Stimulated activated naive CD8-positive, alpha-beta T cell treated with anti-CD3 and anti-CD28 coated beads, Interleukin-15, Interleukin-2, amounts not matched to agents 100 ng/mL and 50 ng/mL, for 24 hours (primary cell): ENCODE results near the gene RNASEL.
A peak's percentile ranks its signal among the peaks of the same experiment; 100 is the strongest.

Source experiments
- H3K27ac Mint-ChIP-seq: one replicate; pipeline ENCODE4 v1.8.0; 2021; ENCODE audit warnings: mild to moderate bottlenecking, mixed read lengths
- H3K27me3 Mint-ChIP-seq: one replicate; pipeline ENCODE4 v1.8.0; 2021; ENCODE audit warnings: mixed read lengths
- H3K36me3 Mint-ChIP-seq: one replicate; pipeline ENCODE4 v1.8.0; 2021; ENCODE audit warnings: low read depth, mixed read lengths
- H3K4me1 Mint-ChIP-seq: one replicate; pipeline ENCODE4 v1.8.0; 2021; ENCODE audit warnings: low read depth, mixed read lengths
- H3K4me3 Mint-ChIP-seq: one replicate; pipeline ENCODE4 v1.8.0; 2021; ENCODE audit warnings: mild to moderate bottlenecking, mixed read lengths
- H3K9me3 Mint-ChIP-seq: one replicate; pipeline ENCODE4 v1.8.0; 2021; ENCODE audit warnings: mixed read lengths

Gene RNASEL

DNA sequence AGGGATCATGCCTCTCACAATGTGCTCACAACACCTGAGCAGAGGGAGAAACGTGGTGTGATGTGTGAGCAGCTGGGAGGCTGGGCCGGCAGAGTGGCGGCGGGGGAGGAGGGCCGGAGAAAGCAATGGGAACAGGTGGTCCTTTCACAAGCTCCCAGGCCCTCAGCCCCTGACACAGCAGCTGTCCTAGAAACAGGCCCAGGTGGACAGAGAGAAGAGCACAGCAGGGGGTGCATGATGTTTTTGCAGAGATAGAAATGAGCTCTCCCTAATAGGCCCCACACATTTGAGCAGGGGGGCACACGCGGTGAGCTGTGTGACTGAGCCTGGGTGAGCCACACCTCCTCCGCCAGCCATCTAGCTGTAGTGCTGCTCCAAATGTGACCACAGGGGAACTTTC, 22.7 kb upstream of the RNASEL start:
- peaks cover 57% of the 10 kb centered on the region for H3K27me3 Mint-ChIP-seq
- H3K4me3 Mint-ChIP-seq = no peak overlapping the region
- no peak overlapping the region for H3K27ac Mint-ChIP-seq
- peaks cover 86% of the 10 kb centered on the region for H3K4me1 Mint-ChIP-seq
- peaks cover 3% of the 10 kb centered on the region for H3K36me3 Mint-ChIP-seq
- no peaks in the 10 kb centered on the region for H3K9me3 Mint-ChIP-seq

DNA sequence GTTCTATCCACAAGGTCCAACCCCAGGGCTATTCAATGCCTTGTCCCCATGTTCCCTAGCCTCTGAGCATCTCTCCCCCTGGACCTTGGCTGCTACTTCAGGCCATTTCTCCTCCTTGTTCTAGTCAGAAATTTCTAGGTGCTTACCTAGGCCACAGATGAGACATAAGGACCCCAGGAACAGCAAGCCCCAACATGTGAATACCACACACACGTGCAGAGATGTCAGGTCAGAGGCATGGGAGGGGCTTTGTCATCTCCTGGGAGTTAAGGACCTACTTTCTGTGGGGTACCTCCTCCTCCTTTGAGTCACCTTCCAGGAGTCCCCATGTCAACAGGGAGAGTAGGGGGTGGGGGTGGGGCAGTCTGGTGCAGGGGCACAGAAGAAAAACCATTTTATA, 22.3 kb upstream of the RNASEL start:
- Mint-ChIP-seq H3K4me1 (peaks cover 84% of the 10 kb centered on the region), H3K4me3 (no peak overlapping the region), H3K27ac (no peak overlapping the region), H3K36me3 (peaks cover 3% of the 10 kb centered on the region), H3K27me3 (peaks cover 57% of the 10 kb centered on the region), H3K9me3 (no peaks in the 10 kb centered on the region)

DNA sequence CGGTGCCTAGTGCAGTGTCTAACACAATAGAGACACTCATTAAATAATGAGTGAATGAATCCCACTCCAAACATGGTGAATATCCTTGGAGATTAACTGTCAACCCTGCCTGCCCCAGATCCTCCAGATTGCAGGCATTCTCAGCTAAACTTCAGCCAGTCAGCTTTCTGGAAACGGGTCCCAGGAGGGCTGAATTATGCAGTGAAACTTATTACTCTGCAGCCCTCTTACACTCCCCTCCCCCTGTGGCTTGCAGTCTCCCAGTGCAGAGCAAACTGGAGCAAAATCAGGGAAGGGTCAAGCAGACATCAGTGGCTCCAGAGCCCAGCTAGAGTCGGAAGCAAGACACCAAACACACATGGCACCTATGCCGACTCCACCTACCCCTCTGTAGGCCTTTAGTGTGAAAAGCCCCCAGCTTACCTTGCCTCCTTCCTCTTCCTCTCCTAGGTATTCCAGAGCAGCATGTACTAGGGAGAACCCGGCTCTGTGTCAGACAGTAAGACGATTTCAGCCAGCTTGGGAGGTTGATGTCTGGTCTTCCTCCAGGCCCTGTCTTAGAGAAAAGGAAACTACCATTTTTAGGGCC, 21.6 kb upstream of the RNASEL start:
- no peak overlapping the region for H3K27ac Mint-ChIP-seq
- peaks cover 54% of the 10 kb centered on the region for H3K27me3 Mint-ChIP-seq
- peaks cover 78% of the 10 kb centered on the region for H3K4me1 Mint-ChIP-seq
- no peak overlapping the region for H3K4me3 Mint-ChIP-seq
- H3K9me3 Mint-ChIP-seq = no peaks in the 10 kb centered on the region
- no peaks in the 10 kb centered on the region for H3K36me3 Mint-ChIP-seq

DNA sequence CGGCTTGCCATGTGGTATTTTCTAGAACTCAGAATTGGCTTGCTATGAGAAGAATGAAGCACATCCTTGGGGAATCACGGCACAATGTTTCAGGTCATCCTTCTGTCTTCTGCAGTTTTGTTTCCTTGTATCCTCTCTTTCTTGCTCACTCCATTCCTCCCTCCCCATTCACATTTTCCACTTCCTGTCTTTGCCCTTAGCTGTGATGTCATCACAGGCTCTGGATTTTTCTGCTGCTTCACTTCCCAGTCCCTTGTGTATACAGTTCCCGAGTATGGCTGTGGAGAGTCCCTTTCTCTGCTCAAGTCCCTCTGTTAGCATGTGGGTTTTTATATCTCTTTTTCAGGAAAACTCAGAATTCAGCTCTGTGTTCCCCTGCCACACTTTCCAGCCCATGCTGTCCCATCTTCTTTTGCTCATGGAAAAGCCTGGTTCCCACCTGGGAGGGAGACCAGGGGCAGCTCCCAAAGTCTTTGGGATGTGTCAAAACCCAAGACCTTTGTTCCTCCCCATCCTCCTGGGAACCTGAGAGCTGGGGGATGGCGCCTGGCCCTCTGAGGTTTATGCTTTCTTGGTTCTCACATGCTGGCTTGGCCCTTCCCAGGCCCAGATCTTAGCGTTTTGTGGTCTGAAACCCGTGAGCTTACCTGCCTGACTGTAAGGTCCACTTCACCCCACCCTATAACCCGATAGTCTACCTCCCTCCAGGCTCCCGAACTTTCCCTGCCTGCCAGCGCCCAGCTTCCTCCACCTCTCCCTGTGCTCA, 20.0 kb upstream of the RNASEL start:
- Mint-ChIP-seq H3K27ac (peak overlapping the region; percentile 54), H3K4me1 (peaks cover 70% of the 10 kb centered on the region), H3K4me3 (no peak overlapping the region), H3K27me3 (peaks cover 60% of the 10 kb centered on the region), H3K9me3 (no peaks in the 10 kb centered on the region), H3K36me3 (no peaks in the 10 kb centered on the region)

DNA sequence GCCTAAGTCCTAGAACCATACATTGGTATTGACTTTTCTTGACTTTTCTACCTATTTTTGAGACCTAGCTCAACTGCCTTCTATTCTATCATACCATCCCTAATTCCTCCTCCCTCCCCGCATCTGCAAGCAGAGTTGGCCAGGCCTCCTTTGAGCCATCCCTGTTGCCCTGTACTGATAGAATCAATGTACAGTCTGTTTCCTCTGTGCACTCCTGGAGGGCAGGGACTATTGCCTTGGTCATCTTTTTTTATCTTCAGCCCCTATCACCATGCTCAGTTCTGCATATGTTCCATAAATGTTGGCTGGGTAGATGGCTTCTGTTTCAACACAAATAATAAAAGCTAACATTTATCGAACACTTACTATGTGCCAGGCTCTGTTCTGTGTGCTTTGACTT, 19.2 kb upstream of the RNASEL start:
- no peaks in the 10 kb centered on the region for H3K36me3 Mint-ChIP-seq
- H3K27me3 Mint-ChIP-seq = peaks cover 52% of the 10 kb centered on the region
- H3K4me3 Mint-ChIP-seq = no peak overlapping the region
- H3K4me1 Mint-ChIP-seq = peaks cover 67% of the 10 kb centered on the region
- H3K27ac Mint-ChIP-seq = no peak overlapping the region
- H3K9me3 Mint-ChIP-seq = no peaks in the 10 kb centered on the region

DNA sequence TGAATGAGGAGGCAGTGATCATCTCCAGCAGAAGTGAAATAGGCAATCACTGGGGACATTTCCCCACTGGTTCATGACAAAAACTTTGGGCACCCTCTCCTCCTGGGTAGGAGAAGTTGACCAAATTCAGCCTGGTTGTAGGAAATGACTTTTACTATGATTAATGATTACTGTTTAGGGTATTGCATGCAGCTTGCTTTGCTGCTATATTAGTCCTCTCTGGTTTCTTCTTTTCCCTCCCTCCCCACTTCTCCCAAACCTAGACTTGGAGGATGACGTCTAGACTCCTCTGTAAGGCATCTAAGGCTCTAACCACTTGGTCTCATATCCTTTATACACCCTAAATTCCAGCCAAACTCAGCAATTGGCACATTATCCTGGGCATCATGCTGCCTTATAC, 18.5 kb upstream of the RNASEL start:
- Mint-ChIP-seq H3K36me3 (no peaks in the 10 kb centered on the region), H3K4me1 (peaks cover 65% of the 10 kb centered on the region), H3K9me3 (no peaks in the 10 kb centered on the region), H3K27ac (no peak overlapping the region), H3K27me3 (peaks cover 45% of the 10 kb centered on the region), H3K4me3 (no peak overlapping the region)

DNA sequence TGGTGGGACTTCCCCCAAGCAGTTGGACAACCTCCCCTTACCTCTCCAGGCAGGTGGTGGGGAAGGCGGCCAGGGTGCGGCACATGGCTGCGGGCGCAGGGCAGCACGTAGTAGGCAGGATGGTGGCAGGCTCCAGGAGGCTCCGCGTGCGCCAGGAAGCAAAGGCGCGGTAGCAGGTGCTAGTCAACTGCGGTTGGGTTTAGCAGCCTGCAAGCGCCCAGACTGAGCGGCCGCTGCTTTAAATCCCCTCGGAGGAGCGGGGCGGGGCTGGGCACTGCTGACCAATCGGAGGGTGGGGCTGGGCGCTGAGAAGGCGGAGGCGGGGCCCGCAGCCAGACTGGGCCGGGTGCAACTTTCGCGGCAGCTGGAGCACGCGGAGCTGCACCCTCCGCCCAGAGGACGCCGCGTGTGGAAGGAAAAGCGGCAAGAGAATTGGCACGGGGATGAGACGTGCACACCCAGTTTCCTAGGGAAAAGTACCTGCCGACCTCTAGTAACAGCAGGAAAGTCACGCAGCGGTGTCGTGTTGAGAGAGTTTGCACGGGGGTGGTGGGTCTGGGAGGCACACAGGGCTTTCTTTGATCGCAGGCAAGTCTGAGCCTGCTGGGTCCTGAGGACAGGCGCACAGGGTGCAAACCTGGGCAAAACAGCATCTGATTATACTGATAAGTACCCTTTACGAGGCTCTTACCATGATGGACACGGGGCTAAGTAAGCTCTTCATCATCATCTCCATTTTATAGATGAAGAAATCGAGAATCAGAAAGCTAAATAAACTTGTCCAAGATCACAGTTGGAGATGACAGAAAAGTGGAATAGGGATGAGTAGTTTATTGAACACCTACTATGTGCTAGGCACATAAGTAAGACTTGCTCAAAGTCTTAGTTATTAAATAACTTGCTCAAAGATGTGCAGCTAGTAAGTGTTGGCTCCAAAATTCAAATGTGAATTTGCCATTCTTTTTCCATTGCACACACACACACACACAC, 15.4 kb upstream of the RNASEL start, which contains the start of gene RGS16:
Gene RGS16, minus strand, starts transcription at position 215 of the 990 bp plus-strand sequence. Its CDS starts 130 bp downstream, at position 85.
- H3K27me3 Mint-ChIP-seq = peaks cover 24% of the 10 kb centered on the region
- H3K9me3 Mint-ChIP-seq = no peaks in the 10 kb centered on the region
- H3K36me3 Mint-ChIP-seq = no peaks in the 10 kb centered on the region
- peak within 1 kb of the TSS; percentile 96 for H3K27ac Mint-ChIP-seq
- H3K4me1 Mint-ChIP-seq = peaks cover 52% of the 10 kb centered on the region
- H3K4me3 Mint-ChIP-seq = no peak within 1 kb of the TSS

DNA sequence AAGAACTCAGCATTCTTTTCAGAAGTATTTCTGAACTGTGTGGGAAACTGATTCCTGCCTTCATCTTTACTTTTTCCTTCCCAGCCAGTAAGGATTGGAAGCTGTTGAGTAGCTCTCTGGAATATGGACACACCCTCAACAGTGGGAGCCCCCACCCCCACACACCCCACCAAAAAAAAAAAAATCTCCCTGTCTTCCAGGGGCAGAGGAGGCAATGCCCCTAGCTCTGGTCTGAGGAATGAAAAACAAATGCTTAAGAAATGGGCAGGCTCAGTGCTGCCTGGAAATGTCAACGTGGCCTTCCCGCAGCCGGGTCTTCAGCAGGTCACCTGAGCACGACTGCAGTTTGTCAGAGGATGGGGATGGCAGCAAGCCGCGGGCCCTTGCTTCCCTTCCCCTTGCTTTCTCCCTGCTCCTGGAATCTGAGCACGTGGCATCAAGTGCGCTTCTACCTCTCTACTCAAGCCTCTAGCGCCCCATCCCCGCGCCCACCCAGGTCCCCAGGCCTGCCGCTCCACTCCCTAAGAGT, 14.7 kb upstream of the RNASEL start:
- Mint-ChIP-seq H3K36me3 (peaks cover under 1% of the 10 kb centered on the region), H3K27ac (peak overlapping the region; percentile 96), H3K4me3 (no peak overlapping the region), H3K4me1 (peaks cover 46% of the 10 kb centered on the region), H3K27me3 (peaks cover 19% of the 10 kb centered on the region), H3K9me3 (no peaks in the 10 kb centered on the region)

DNA sequence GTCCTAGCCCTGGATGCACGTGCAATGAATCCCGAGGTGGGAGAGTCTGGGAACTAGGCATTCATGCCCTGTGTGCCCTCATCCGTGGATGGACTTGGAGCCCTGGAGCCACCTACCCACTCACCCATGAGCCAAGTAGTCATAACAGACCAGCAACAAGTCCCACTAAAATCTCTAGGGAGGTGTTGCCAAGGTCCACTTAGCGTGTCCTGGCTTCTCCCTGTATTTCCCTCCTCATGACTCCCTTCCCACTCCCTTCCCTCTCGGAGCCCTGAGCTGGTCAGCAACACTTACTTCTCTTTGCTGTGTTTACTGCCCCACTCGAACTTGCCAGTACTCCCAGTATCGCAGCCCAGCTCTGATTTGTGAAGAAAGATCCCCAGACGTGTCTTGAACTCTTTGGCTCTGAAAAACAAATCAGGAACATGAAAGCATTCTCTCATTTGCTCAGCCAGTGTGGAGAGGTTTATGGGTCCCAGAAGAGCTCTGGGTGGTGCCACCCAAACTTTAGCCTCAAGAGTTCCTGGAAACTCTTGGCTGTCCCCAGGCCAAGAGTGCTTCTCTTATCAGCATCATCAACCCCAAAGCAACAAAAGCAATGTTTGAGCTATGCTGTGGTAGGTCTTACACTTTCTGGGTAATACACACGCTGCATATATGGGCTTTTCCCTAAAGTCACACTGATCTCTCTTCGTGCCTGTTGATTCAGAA, 14.0 kb upstream of the RNASEL start:
- H3K27ac Mint-ChIP-seq = peak overlapping the region; percentile 96
- H3K4me1 Mint-ChIP-seq = peaks cover 39% of the 10 kb centered on the region
- H3K36me3 Mint-ChIP-seq = peaks cover 6% of the 10 kb centered on the region
- H3K9me3 Mint-ChIP-seq = no peaks in the 10 kb centered on the region
- no peak overlapping the region for H3K4me3 Mint-ChIP-seq
- peaks cover 14% of the 10 kb centered on the region for H3K27me3 Mint-ChIP-seq

DNA sequence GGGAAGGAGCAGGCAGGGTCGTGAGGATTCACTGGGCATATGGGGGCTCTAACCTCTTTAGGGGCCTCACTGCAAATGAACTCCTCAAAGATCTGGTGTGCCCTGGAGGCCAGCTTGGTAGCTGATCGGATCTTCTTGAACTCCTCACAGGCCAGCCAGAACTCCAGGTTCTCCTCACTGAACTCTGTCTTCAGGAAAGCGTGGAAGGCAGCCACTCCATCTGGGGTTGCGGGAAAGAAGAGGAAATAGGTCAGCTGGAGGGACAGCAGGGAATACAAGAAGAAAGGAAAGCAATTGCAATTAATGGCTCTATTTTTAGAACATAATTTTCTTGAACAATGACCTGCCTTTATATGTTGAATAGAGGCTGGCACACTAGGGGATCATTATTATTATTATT, 12.9 kb upstream of the RNASEL start:
- Mint-ChIP-seq H3K27me3 (peaks cover 9% of the 10 kb centered on the region), H3K4me1 (peaks cover 28% of the 10 kb centered on the region), H3K9me3 (no peaks in the 10 kb centered on the region), H3K4me3 (no peak overlapping the region), H3K36me3 (peaks cover 6% of the 10 kb centered on the region), H3K27ac (no peak overlapping the region)

DNA sequence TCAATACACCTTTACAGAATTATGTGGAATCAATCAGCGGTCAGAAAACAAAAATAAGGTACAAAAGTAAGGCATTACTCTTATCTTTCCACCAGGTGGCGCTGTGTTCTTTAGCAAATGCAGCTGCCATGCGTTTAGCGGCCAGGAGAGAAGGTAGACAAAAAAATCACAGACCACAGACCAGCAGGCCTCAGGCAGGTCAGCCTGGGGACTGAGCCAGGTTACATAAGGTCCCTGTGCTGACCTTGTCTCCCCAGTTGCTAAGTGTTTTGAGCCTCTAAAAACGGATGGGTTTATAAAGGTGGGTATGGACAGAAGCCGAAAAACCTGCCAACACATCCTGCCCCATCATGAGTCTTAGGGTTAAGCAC, 12.3 kb upstream of the RNASEL start:
- Mint-ChIP-seq H3K4me3 (no peak overlapping the region), H3K27me3 (peaks cover 8% of the 10 kb centered on the region), H3K27ac (no peak overlapping the region), H3K4me1 (peaks cover 25% of the 10 kb centered on the region), H3K9me3 (no peaks in the 10 kb centered on the region), H3K36me3 (peaks cover 6% of the 10 kb centered on the region)

DNA sequence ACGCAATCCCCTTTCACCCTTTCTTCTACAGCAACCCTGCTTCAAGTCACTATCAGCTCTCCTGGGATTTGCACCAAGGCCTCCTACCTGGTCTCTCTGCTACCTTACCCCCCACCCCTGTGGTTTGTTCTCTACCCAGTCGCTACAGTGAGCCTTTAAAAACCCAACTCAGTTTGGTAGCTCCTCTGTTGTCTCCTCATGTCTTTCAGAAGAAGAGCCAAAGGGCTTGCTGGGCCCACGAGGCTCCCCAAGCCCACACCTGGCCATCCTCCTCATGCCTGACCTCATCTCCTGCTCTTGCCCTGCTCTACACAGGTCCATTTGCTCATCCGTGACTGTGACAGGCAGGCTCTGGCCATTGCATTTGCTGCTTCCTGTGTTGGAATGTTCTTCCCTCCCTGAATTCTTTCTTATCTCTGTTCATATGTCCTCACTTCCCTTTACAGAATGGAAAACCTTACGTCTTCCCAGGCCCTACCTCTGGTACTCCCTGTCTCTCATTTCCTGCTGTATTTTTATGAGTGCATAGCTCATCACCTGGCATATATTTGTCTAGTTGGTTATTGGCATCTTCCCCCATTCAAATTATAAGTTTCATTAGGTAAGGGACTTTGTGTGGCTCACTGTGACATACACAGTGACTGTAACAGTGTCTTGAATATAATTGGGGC, 11.8 kb upstream of the RNASEL start:
- H3K4me1 Mint-ChIP-seq = peaks cover 31% of the 10 kb centered on the region
- no peak overlapping the region for H3K27ac Mint-ChIP-seq
- H3K27me3 Mint-ChIP-seq = peaks cover 8% of the 10 kb centered on the region
- no peaks in the 10 kb centered on the region for H3K9me3 Mint-ChIP-seq
- peaks cover 6% of the 10 kb centered on the region for H3K36me3 Mint-ChIP-seq
- no peak overlapping the region for H3K4me3 Mint-ChIP-seq

DNA sequence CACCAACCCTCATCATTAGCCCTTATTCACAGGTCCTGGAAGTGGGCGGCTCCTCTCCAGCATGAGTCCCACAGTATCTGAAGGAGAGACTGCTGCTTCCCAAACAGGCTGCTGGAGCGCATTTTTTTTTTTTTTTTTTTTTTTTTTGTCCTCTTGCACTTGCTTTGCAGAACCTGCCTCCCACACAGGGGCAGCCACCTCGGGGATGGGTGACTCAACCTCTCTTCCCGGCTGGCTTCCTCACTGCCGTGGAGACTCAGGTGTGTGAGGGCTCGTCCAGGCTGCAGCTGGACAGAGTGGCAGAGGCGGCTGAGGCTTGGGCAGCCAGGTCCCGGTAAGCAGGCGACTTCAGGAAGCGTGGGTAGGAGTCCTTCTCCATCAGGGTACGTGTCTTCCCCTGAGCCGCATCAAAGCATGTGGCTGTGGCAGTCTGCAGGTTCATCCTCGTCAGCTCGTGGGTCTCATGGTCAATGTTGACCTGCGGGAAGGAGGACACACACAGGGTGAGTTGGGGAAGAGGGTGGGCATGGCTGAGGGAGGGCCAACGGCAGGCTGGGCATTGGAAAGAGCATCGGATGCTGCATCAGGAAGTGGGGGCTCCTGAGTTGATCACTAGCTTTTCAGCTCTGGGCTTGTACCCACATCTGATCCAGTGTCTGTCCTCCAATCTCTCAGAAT, 11.1 kb upstream of the RNASEL start:
- Mint-ChIP-seq H3K4me1 (peaks cover 33% of the 10 kb centered on the region), H3K36me3 (peaks cover 6% of the 10 kb centered on the region), H3K27me3 (peaks cover 2% of the 10 kb centered on the region), H3K27ac (peak overlapping the region; percentile 63), H3K4me3 (no peak overlapping the region), H3K9me3 (no peaks in the 10 kb centered on the region)
